ENCODE measurements around the gene CTNNA1. TPM values are rescaled to one million over a fixed set of nuclear protein-coding genes. Genes with fewer than 3 reads are reported as not detected.

Gene CTNNA1
- polyA plus RNA-seq, 1 of the 3 experiments (the other 2 are of a cell fraction) = 130 TPM

DNA sequence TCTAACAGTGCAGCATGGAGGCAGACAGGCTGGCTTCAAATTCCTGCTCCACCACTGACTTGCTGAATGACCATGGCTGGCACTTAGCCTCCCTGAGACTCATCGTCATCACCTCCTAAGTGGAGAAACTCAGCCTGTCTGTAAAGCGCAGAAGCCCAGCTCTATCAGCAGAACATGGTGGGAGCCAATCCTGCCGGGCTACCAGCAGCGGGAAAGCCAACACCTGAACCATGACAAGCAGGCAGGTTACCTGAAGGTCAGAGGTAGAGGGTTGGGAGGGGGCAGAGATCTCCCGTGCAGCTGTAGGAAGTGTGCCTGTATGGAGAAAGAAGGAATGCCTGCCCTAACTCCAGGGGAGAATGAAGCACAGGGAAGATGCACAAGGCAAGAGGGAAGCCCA is 194.6 kb downstream of the CTNNA1 start:
- no peak for TF ChIP-seq CHD2 (IDR thresholded peaks at IDR 0.05; ENCODE audit: low read length, partially characterized antibody)
- Histone ChIP-seq H3F3A (replicated peaks; ENCODE audit: insufficient read depth) (no peaks in the 10 kb centered on the region), H3K27ac (ENCODE audit: low read depth in 2 of 2, low read length in 1 of 2) (peak overlapping the region in 1 of 2 experiments; percentile 98; a peak in 2 of 4 replicates), H3K9ac (no peak overlapping the region), H4K20me1 (ENCODE audit: insufficient read depth) (no peaks in the 10 kb centered on the region), H3K4me1 (ENCODE audit: control insufficient read depth in 1 of 2, insufficient read depth in 2 of 2, low read depth in 1 of 2, low read length in 1 of 2) (peaks cover 4 to 97% of the 10 kb centered on the region in 2 experiments; a peak in 3 of 4 replicates), H2AFZ (ENCODE audit: low read depth) (no peak overlapping the region), H3K9me3 (no peaks in the 10 kb centered on the region), H3K27me3 (ENCODE audit: insufficient read depth) (no peaks in the 10 kb centered on the region), H3K4me2 (no peak overlapping the region), H3K79me2 (ENCODE audit: insufficient read depth) (no peaks in the 10 kb centered on the region), H3K36me3 (replicated peaks in 1 of 2; ENCODE audit: control insufficient read depth in 1 of 2, insufficient read depth in 2 of 2, low read length in 1 of 2) (peaks cover 0 to 3% of the 10 kb centered on the region in 2 experiments), H3K4me3 (ENCODE audit: low read depth in 2 of 2, low read length in 1 of 2) (no peak overlapping the region), H3K9me2 (no peaks in the 10 kb centered on the region)
- ChIA-PET CTCF (interaction anchor here (1.0 to 2.0 kb wide), 6 partner anchors 74 to 315 kb away, joined by 3 to 6 read pairs (median 4); no protein-coding TSS in a partner anchor), POLR2A (interaction anchor here (0.6 kb wide), 1 partner anchor 337 kb away, joined by 3 read pairs; no protein-coding TSS in a partner anchor)
- no peak for DNase-seq
- 92% methylated on average over 2 of the region's 5 CpGs for WGBS (ENCODE audit: low lambda C conversion rate)

- peak overlapping the region in 1 of 2 experiments; percentile 98; a peak in 2 of 4 replicates for H3K27ac ChIP-seq (ENCODE audit: low read depth in 2 of 2, low read length in 1 of 2)
- POLR2A ChIA-PET = interaction anchor here (0.6 to 0.8 kb wide), 2 partner anchors 336 to 345 kb away, joined by 3 to 4 read pairs; partner anchors contain the start of gene MATR3
- H3K9me2 ChIP-seq = no peaks in the 10 kb centered on the region
- H3K4me1 ChIP-seq (ENCODE audit: control insufficient read depth in 1 of 2, insufficient read depth in 2 of 2, low read depth in 1 of 2, low read length in 1 of 2) = peaks cover 12 to 100% of the 10 kb centered on the region in 2 experiments; a peak in 3 of 4 replicates
- CTCF ChIA-PET = interaction anchor here (0.9 to 2.9 kb wide), 8 partner anchors 19 to 307 kb away, joined by 3 to 10 read pairs (median 5); no protein-coding TSS in a partner anchor
- no peak overlapping the region for H3K4me2 ChIP-seq
- H3K4me3 ChIP-seq (ENCODE audit: low read depth in 2 of 2, low read length in 1 of 2) = no peak overlapping the region
- no peaks in the 10 kb centered on the region for H3K9me3 ChIP-seq
- H3K79me2 ChIP-seq (ENCODE audit: insufficient read depth) = no peaks in the 10 kb centered on the region
- no peak overlapping the region for H2AFZ ChIP-seq (ENCODE audit: low read depth)
- peak; percentile 82 for DNase-seq
- no peaks in the 10 kb centered on the region for H3K27me3 ChIP-seq (ENCODE audit: insufficient read depth)
- WGBS (ENCODE audit: low lambda C conversion rate) = 82% methylated on average over 21 of the region's 23 CpGs
- H3F3A ChIP-seq (replicated peaks; ENCODE audit: insufficient read depth) = no peaks in the 10 kb centered on the region
- no peak overlapping the region for H3K9ac ChIP-seq
- H4K20me1 ChIP-seq (ENCODE audit: insufficient read depth) = no peaks in the 10 kb centered on the region
- peaks cover 0 to 3% of the 10 kb centered on the region in 2 experiments for H3K36me3 ChIP-seq (replicated peaks in 1 of 2; ENCODE audit: control insufficient read depth in 1 of 2, insufficient read depth in 2 of 2, low read length in 1 of 2)
- TF ChIP-seq MAX (IDR thresholded peaks at IDR 0.05; ENCODE audit: low read depth) (no peak), TCF12 (IDR thresholded peaks at IDR 0.05) (no peak), CHD2 (IDR thresholded peaks at IDR 0.05; ENCODE audit: low read length, partially characterized antibody) (peak; percentile 72), FOXM1 (IDR thresholded peaks at IDR 0.05; ENCODE audit: low read depth) (no peak), EZH2phosphoT487 (IDR thresholded peaks at IDR 0.05; ENCODE audit: borderline replicate concordance, low read depth) (no peak), RFX5 (IDR thresholded peaks at IDR 0.05; ENCODE audit: low read length) (0 out of 2 replicates have a peak, but pooled peaks have one; percentile 12), MXI1 (IDR thresholded peaks at IDR 0.05; ENCODE audit: low read depth, low read length) (peak; percentile 41; the same call in 1 of the 2 replicates), USF1 (IDR thresholded peaks at IDR 0.05; ENCODE audit: borderline replicate concordance, low read depth) (no peak), NFIC (IDR thresholded peaks at IDR 0.05; ENCODE audit: borderline replicate concordance) (no peak), PBX3 (IDR thresholded peaks at IDR 0.05) (no peak), ELF1 (IDR thresholded peaks at IDR 0.05) (no peak), IRF3 (IDR thresholded peaks at IDR 0.05; ENCODE audit: low read depth, low read length) (no peak), GABPA (IDR thresholded peaks at IDR 0.05; ENCODE audit: low read depth) (no peak), TEAD4 (IDR thresholded peaks at IDR 0.05; ENCODE audit: borderline replicate concordance, insufficient read depth) (no peak), FOXJ3 (CRISPR knock-in tag; IDR thresholded peaks at IDR 0.05) (0 out of 2 replicates have a peak, but pooled peaks have one; percentile 56), JUND (IDR thresholded peaks at IDR 0.05) (no peak), NRF1 (IDR thresholded peaks at IDR 0.05; ENCODE audit: low read depth, low read length) (no peak), GATA2 (CRISPR knock-in tag; IDR thresholded peaks at IDR 0.05) (peak; percentile 95), TAF1 (IDR thresholded peaks at IDR 0.05; ENCODE audit: borderline replicate concordance, low read depth, low read length) (no peak)
- TF ChIP-seq, protein P1, sequence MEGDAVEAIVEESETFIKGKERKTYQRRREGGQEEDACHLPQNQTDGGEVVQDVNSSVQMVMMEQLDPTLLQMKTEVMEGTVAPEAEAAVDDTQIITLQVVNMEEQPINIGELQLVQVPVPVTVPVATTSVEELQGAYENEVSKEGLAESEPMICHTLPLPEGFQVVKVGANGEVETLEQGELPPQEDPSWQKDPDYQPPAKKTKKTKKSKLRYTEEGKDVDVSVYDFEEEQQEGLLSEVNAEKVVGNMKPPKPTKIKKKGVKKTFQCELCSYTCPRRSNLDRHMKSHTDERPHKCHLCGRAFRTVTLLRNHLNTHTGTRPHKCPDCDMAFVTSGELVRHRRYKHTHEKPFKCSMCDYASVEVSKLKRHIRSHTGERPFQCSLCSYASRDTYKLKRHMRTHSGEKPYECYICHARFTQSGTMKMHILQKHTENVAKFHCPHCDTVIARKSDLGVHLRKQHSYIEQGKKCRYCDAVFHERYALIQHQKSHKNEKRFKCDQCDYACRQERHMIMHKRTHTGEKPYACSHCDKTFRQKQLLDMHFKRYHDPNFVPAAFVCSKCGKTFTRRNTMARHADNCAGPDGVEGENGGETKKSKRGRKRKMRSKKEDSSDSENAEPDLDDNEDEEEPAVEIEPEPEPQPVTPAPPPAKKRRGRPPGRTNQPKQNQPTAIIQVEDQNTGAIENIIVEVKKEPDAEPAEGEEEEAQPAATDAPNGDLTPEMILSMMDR (IDR thresholded peaks at IDR 0.05) = no peak
- TF ChIP-seq, protein P2, sequence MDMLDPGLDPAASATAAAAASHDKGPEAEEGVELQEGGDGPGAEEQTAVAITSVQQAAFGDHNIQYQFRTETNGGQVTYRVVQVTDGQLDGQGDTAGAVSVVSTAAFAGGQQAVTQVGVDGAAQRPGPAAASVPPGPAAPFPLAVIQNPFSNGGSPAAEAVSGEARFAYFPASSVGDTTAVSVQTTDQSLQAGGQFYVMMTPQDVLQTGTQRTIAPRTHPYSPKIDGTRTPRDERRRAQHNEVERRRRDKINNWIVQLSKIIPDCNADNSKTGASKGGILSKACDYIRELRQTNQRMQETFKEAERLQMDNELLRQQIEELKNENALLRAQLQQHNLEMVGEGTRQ (IDR thresholded peaks at IDR 0.05; ENCODE audit: borderline replicate concordance, low read depth, low read length) = no peak
These were observed 195.4 kb downstream of the CTNNA1 start for GRCh38 chr5:138948471-138949222.

Data from SK-N-SH (cell line).